Esophagus squamous epithelium (tissue), 4 donors: ENCODE measurements around the gene FBXL2.

Source experiments
- POLR2A ChIP-seq, 4 donors: fragments of 450-650 bp; IDR thresholded peaks; one replicate each; pipeline ENCODE4 v1.6.1; 2017; ENCODE audit warnings: antibody characterized with exemption in 4 of 4, mild to moderate bottlenecking in 4 of 4, moderate library complexity in 3 of 4
- TF ChIP-seq, protein P1 (sequence below), 6 experiments: fragments of 450-650 bp in 4 of 6; fragments of 200-600 bp in 2 of 6; sonication (generic) in 2 of 6; IDR thresholded peaks; one replicate each; pipeline ENCODE4 v1.5.1; 2016 to 2019; ENCODE audit warnings: antibody characterized with exemption in 6 of 6, mild to moderate bottlenecking in 4 of 6, moderate library complexity in 4 of 6

DNA sequence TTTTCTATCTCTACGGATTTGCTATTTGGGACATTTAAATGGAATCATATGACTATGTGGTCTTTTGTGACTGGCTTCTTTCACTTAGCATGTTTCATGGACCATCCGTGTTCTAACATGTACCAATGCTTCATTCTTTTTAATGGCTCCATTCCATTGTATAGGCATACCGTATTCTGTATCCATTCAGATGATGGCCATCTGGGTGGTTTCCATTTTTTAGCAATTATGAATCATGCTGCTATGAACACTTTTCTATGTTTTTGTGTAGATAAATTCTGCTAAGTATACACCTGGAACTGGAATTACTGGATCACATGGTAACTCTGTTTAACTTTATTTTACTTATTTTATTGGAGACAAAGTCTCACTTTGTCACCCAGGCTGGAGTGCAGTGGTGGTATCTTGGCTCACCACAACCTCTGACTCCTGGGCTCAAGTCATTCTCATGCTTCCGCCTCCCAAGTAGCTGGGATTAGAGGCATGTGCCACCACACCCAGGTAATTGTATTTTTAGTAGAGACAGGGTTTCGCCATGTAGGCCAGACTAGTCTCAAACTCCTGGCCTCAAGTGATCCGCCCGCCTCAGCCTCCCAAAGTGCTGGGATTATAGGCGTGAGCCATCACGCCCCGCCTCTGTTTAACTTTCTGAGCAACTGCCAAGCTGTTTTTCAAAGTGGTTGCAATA, 149.5 kb downstream of the FBXL2 start:
- TF ChIP-seq, protein P1, sequence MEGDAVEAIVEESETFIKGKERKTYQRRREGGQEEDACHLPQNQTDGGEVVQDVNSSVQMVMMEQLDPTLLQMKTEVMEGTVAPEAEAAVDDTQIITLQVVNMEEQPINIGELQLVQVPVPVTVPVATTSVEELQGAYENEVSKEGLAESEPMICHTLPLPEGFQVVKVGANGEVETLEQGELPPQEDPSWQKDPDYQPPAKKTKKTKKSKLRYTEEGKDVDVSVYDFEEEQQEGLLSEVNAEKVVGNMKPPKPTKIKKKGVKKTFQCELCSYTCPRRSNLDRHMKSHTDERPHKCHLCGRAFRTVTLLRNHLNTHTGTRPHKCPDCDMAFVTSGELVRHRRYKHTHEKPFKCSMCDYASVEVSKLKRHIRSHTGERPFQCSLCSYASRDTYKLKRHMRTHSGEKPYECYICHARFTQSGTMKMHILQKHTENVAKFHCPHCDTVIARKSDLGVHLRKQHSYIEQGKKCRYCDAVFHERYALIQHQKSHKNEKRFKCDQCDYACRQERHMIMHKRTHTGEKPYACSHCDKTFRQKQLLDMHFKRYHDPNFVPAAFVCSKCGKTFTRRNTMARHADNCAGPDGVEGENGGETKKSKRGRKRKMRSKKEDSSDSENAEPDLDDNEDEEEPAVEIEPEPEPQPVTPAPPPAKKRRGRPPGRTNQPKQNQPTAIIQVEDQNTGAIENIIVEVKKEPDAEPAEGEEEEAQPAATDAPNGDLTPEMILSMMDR (IDR thresholded peaks at IDR 0.05): no peak
- TF ChIP-seq POLR2A (IDR thresholded peaks at IDR 0.05): no peak
